Embryonic facial prominence (tissue), 1 donor: ENCODE measurements around the gene ALDH3B2.
"Not testable (repeated sequence)": the region's sequence is repeated elsewhere in the genome, so short reads cannot be mapped to it uniquely, and the experiment has no call there.

Experiments
- DNase-seq: peaks from one replicate; pipeline ENCODE4 v3.0.0-alpha.2; 2016; ENCODE audit errors: extremely low spot score

The ALDH3B2 gene

GRCh38 chr11:67662142-67662834 lies 12.1 kb downstream of the ALDH3B2 start:
- DNase-seq, result no peak

- not testable (repeated sequence) for DNase-seq
These were observed 13.7 kb downstream of the ALDH3B2 start for GRCh38 chr11:67660752-67661151.

GRCh38 chr11:67659651-67660165 lies 14.7 kb downstream of the ALDH3B2 start:
- DNase-seq, result not testable (repeated sequence)

GRCh38 chr11:67657300-67657699 lies 17.1 kb downstream of the ALDH3B2 start:
- DNase-seq, result no peak

- no peak for DNase-seq
These were observed 18.0 kb downstream of the ALDH3B2 start for GRCh38 chr11:67656278-67656922.

- DNase-seq, result no peak
These were observed 20.2 kb downstream of the ALDH3B2 start for GRCh38 chr11:67654225-67654624.

GRCh38 chr11:67652965-67653845 lies 21.2 kb downstream of the ALDH3B2 start:
- DNase-seq, result no peak

- no peak for DNase-seq
These were observed 22.2 kb downstream of the ALDH3B2 start for GRCh38 chr11:67651976-67652781.

GRCh38 chr11:67649634-67650510 lies 24.6 kb downstream of the ALDH3B2 start:
- DNase-seq, result no peak

GRCh38 chr11:67648796-67649613 lies 25.4 kb downstream of the ALDH3B2 start:
- DNase-seq, result no peak

- no peak for DNase-seq
These were observed 26.2 kb downstream of the ALDH3B2 start for GRCh38 chr11:67648140-67648795.

GRCh38 chr11:67647471-67647870 lies 27.0 kb downstream of the ALDH3B2 start:
- no peak for DNase-seq

- no peak for DNase-seq
These were observed 27.7 kb downstream of the ALDH3B2 start for GRCh38 chr11:67646535-67647336.

- no peak for DNase-seq
These were observed 28.6 kb downstream of the ALDH3B2 start for GRCh38 chr11:67645521-67646461.

- DNase-seq, result no peak
These were observed 29.7 kb downstream of the ALDH3B2 start for GRCh38 chr11:67644472-67645418.

- no peak for DNase-seq
These were observed 30.4 kb downstream of the ALDH3B2 start for GRCh38 chr11:67644042-67644441.
